ENCODE results near the gene EFNA1.

Gene EFNA1

DNA sequence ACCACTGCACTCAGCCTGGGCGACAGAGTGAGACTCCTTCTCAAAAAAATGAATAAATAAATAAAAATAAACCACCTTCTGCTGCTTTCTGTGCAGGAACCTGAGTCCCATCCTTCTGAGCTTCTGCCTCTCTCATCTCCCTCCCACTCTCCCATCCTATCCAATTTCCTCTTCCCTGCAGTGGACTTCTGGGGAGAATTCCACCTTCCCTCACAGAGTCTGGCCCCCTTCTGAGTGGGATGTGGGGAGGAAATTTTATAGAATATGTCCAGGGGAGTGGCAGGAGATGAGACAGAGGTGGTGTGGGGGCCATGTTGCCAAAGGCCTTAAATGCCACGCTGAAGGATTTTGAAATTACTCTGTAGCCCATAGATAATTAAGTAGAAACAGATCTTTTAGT, 5.4 kb upstream of the EFNA1 start:
- TF ChIP-seq POLR2A (IDR thresholded peaks at IDR 0.05; ENCODE audit: low read depth, low read length) = no peak
- DNase-seq (ENCODE audit: insufficient read length, low spot score) (no peak), FAIRE-seq (no peak)

DNA sequence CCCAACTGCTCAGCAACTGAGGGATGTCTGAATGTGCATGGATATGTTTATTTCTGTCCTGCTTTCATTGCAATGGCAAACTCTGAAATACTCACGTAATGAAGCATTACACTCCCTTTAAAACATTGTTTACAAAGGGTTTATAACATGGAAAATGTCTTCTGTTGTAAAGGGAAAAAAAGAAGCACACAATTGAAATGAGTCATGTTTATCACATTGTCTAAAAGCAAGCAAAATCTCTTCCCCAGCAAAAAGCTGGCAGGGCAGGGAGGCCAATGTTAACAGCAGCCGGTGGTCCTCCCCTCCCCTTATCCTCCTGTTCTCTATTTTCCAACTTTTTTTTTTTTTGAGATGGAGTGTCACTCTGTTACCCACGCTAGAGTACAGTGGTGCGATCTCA, 3.9 kb upstream of the EFNA1 start:
- TF ChIP-seq POLR2A (IDR thresholded peaks at IDR 0.05; ENCODE audit: low read depth, low read length) = no peak
- no peak for DNase-seq (ENCODE audit: insufficient read length, low spot score)
- FAIRE-seq = no peak

DNA sequence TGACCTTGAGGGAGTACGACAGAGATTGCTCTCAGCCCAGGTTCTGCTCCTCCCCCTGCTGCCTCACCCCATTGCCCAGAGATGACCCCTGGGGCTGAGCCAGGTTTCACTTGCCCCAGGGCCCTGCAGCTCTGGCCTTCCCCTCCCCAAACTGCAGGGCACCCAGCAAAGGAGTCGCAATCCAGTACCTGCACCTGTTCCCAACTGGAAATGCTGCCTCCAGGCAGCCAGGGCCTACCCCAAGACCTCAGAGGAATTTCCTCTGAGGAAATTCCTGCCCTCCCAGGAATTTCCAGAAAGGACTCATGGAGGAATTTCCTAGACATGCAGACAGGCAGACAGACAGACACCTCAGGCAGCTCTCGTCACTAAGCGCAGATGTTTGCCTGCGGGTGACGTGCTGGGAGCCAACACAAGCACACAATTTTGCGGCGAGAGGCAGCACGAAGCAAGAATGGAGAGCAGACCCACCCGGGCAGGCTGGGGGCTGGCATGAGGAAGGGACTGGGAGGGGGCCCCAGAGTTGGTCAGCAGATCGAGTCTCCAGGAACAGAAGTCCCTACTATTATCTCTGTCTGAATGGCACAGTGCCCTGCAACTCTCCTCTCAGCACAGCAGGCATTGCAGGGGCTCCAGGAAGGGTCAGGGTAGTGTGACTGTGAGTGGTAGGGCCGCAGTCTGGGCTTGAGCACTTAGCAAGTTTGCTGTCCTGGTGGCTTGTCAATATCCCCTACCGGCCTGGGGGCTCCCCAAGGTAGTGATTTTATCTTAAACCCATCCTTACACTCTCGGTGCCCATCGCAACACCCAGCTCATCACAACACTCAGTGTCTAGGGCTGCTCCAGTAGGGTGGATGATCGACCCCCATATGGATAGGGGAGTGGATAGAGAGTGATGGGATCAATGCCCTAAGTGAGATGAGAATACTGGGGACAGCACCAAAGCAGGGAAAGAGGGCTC, 2.9 kb upstream of the EFNA1 start:
- no peak for TF ChIP-seq POLR2A (IDR thresholded peaks at IDR 0.05; ENCODE audit: low read depth, low read length)
- DNase-seq (ENCODE audit: insufficient read length, low spot score) (no peak), FAIRE-seq (no peak)

DNA sequence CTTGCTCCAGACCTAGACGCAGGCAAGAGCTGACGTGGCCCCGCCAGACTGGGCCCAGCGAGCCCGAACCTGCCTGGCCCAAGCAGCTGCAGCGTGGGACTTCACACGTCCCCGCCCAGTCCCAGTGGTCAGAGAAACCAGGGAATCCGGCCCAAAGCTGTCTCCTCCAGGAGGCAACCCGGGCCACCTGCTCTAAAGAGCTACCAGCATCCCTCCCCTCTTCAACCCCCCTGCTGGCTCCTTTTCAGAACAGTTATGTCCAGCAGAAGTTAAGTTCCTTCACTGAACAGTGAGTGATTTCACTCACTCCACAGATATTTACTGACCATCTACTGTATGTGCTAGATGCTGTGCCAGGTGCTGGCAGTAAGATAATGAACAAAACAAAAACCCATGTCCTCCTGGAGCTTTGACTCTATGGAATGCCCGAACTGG, 2.1 kb upstream of the EFNA1 start:
- no peak for FAIRE-seq
- no peak for DNase-seq (ENCODE audit: insufficient read length, low spot score)
- no peak for TF ChIP-seq POLR2A (IDR thresholded peaks at IDR 0.05; ENCODE audit: low read depth, low read length)

DNA sequence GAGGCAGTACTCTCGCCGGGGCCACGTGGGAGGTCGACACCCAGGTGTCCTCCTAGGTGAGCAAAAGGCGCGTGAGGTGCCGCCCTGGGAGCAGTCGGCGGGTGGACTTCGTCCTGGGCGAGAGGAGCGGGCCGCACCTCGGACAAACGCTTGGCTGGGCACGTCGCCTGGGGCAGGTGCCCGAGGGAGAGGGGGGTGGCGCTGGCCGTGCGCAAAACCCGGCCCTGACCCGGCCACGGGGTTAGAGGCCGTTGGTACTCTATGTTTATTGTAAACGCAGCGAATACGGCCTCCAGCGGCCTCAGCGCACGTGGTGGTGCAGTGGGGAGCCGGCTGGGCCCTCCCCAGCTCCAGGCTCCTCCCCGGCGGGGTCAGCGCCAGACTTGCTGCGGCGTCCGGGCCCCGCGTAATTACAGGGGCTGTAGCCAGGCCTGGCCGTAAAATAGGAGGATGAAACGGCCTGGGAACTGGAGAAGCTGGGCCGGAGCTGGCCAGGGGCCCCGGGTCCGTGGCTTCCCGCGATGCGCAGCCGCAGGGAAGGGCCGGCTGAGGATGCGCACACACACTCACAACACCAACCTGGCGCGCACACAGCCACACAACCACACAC, 1.6 kb upstream of the EFNA1 start:
- DNase-seq (ENCODE audit: insufficient read length, low spot score) = no peak
- no peak for TF ChIP-seq POLR2A (IDR thresholded peaks at IDR 0.05; ENCODE audit: low read depth, low read length)
- no peak for FAIRE-seq

DNA sequence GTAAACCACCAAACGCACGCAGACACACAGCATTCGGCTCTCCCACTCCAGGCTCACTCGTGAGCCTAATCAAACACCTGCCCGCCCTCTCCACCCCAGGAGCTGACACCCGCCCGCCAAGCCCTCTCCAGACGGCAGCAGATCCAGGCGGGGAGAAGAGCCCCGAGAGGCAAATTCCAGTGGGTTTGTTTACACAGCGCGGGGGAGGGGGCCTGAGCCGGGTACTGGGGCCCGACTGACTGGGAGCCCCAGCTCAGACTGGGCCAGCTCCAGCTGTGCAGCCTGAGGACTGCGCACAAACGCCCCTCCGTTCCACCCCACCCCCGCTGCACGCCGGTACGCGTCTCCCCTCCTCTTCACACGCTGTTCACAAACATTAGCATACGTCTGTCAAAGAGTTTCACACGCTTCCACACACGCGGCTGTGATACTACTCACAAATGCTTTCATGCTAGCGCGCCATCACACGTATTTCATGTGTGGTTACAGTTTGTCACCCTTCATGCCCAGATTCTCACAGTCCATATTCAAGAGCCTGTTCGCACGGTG, 1.0 kb upstream of the EFNA1 start:
- FAIRE-seq (no peak), DNase-seq (ENCODE audit: insufficient read length, low spot score) (no peak)
- TF ChIP-seq POLR2A (IDR thresholded peaks at IDR 0.05; ENCODE audit: low read depth, low read length) = no peak

DNA sequence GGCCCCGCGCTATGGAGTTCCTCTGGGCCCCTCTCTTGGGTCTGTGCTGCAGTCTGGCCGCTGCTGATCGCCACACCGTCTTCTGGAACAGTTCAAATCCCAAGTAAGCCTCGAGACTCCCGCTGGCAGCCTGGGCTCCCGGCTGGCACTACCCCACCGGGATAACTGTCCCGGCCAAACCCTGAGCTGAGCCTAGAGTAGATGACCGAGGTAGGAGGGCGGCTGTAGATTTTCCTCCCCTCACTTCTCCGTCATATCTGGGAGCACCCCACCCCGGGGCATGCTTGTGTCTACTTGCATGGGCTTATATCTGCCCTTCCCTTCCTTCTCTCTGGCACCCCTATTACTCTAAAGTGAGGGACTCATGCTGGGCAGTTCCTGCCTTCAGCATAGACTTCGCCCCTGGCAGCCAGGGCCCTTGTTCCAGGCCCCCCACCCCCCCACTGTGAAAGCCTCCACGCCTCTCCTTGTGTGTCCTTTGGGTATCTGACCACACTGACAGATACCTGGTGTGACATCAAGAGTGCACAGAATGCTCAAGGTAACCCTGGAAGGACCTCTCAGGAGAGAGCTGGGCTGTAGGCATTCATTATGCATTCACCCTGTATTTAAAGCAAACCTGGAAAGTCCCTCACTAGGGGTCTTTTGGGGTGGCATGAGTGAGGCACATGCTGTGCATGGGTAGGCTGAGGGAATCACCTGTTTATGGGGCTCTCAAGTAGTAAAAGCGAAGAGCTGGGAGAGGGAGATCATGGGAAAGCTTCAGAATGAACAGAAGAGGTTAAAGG, 485 bp downstream of the EFNA1 start:
- no peak for FAIRE-seq
- TF ChIP-seq POLR2A (IDR thresholded peaks at IDR 0.05; ENCODE audit: low read depth, low read length) = no peak
- DNase-seq (ENCODE audit: insufficient read length, low spot score) = no peak

DNA sequence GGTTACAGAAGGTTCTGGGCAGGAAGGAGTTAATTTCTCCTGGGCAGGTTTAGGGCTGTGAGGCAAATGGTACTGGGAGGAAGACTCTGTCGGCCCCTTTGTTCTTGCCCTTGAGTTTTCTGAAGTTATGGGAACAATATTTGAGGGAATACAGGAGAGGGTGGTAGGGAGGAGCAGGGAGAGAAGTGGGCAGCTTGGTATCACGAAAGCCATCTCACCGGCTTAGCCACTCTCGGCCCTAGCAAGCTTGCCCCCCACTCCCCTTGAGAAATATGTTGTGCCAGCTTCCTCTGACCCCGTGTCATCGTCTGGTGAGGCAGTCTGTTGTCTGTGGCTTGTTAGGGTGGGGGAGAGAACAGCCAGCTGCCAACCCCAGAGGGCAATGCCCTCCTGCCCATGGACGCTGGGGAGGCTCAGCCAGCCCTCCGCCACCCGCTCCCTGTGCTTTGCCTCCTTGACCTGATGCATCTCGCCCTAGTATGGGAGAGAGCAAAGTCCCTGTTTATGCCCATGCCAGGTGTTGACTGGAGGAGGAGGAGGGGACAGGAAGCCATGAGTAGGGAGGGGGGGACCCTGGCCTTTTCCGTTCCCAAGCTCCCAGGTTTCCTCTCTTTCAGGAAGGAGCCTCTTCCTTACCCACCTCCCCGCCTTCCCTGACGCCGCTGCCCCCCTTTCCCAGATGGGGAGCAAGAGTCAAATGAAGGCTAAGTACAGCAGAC, 1.2 kb downstream of the EFNA1 start:
- no peak for FAIRE-seq
- no peak for DNase-seq (ENCODE audit: insufficient read length, low spot score)
- TF ChIP-seq POLR2A (IDR thresholded peaks at IDR 0.05; ENCODE audit: low read depth, low read length) = no peak

DNA sequence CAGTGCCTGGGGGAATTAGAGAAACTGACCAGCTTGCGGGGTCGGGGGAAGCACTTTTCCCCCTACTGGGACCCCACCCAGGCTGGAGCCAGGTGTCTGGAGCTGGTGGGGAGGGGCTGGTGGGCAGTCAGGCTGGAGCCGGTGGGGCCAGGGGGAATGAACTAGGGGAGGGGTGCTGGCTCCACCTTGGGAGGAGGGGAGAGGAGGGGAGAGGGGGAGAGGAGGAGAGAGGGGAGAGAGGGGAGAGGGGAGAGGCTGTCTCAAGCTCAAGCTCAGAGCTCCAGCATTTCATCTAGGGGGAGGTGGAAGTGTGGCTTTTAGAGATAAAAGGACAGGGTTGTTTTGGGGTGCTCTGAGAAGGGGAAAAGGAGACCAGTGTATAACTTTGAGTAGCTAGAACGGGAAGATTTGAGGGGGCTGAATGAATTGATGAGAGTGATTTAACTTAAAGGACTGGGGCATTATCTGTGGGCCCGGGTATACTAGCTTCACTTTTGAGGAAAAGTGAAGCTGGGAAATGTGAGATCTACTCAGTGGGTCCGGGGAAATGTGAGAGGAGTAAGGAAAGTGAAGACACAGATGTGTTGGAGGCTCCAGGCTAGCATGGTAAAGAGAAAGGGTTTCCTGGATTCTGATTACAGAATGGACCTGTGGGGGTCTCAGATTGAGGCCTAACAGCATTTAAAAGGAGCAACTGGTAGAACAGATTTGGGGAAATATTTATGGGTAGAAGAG, 2.8 kb downstream of the EFNA1 start:
- FAIRE-seq = no peak
- DNase-seq (ENCODE audit: insufficient read length, low spot score) = no peak
- TF ChIP-seq POLR2A (IDR thresholded peaks at IDR 0.05; ENCODE audit: low read depth, low read length) = no peak

DNA sequence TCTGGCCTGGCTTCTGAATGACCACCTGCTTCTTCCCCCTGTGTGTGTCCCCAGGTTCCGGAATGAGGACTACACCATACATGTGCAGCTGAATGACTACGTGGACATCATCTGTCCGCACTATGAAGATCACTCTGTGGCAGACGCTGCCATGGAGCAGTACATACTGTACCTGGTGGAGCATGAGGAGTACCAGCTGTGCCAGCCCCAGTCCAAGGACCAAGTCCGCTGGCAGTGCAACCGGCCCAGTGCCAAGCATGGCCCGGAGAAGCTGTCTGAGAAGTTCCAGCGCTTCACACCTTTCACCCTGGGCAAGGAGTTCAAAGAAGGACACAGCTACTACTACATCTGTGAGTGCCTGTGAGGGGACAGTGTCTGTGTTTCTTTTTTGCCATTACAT, 3.6 kb downstream of the EFNA1 start:
- no peak for FAIRE-seq
- no peak for TF ChIP-seq POLR2A (IDR thresholded peaks at IDR 0.05; ENCODE audit: low read depth, low read length)
- DNase-seq (ENCODE audit: insufficient read length, low spot score) = no peak

DNA sequence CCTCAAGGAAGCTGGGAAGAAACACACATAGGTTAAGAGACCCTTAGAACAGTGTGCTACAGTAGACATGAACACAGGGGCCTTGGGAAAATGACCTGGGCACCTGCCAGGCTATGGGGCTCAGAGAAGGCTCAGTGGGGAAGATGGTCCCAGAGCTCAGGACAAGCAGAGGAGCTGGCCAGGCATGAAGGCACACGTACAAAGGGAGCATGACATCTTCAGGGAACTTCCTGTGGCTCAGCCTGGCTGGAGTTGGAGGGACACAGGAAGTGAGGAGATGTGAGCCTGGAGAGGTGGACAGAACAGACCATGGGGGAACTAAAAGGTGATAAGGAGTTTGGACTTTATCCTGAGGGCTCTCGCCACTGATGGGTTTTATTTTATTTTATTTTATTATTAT, 4.2 kb downstream of the EFNA1 start:
- FAIRE-seq (no peak), DNase-seq (ENCODE audit: insufficient read length, low spot score) (no peak)
- TF ChIP-seq POLR2A (IDR thresholded peaks at IDR 0.05; ENCODE audit: low read depth, low read length) = no peak

DNA sequence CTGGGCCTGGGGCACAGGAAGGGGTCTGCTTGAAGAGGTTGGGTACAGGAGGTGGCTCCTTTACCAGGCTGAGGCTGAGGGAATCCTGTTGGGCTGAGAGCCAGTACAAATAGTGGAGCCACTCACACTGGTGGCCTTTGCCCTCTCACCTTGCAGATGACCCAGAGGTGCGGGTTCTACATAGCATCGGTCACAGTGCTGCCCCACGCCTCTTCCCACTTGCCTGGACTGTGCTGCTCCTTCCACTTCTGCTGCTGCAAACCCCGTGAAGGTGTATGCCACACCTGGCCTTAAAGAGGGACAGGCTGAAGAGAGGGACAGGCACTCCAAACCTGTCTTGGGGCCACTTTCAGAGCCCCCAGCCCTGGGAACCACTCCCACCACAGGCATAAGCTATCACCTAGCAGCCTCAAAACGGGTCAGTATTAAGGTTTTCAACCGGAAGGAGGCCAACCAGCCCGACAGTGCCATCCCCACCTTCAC, 6.2 kb downstream of the EFNA1 start:
- FAIRE-seq (no peak), DNase-seq (ENCODE audit: insufficient read length, low spot score) (no peak)

DNA sequence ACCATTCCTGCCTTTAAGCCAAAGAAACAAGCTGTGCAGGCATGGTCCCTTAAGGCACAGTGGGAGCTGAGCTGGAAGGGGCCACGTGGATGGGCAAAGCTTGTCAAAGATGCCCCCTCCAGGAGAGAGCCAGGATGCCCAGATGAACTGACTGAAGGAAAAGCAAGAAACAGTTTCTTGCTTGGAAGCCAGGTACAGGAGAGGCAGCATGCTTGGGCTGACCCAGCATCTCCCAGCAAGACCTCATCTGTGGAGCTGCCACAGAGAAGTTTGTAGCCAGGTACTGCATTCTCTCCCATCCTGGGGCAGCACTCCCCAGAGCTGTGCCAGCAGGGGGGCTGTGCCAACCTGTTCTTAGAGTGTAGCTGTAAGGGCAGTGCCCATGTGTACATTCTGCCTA, 6.6 kb downstream of the EFNA1 start:
- no peak for DNase-seq (ENCODE audit: insufficient read length, low spot score)
- no peak for FAIRE-seq
- no peak for TF ChIP-seq POLR2A (IDR thresholded peaks at IDR 0.05; ENCODE audit: low read depth, low read length)

More for the DNA sequence above, 6.2 kb downstream of the EFNA1 start:
- TF ChIP-seq POLR2A (IDR thresholded peaks at IDR 0.05; ENCODE audit: low read depth, low read length) = no peak

Measured in H54 (cell line).